HG02970 (cell line): ENCODE measurements around the gene ARL8B.

ENCODE experiments used
- ATAC-seq: cut with Tn5 transposase; IDR thresholded peaks from one replicate; pipeline ENCODE4 v1.9.1; 2021; ENCODE audit warnings: mild to moderate bottlenecking, moderate library complexity, moderate number of reproducible peaks; ENCODE audit not compliant: unreplicated experiment, low FRiP score

The ARL8B gene

GRCh38 chr3:5201536-5201935, 79.4 kb downstream of the ARL8B start:
- no peak for ATAC-seq

- no peak for ATAC-seq
Observed at GRCh38 chr3:5202222-5202621, 80.1 kb downstream of the ARL8B start.

GRCh38 chr3:5205165-5205941, 83.3 kb downstream of the ARL8B start:
- ATAC-seq: peak; percentile 97

- ATAC-seq: no peak
Observed at GRCh38 chr3:5210926-5211325, 88.8 kb downstream of the ARL8B start.

- no peak for ATAC-seq
Observed at GRCh38 chr3:5212628-5213573, 90.8 kb downstream of the ARL8B start.

GRCh38 chr3:5213574-5213966, 91.5 kb downstream of the ARL8B start:
- no peak for ATAC-seq

- no peak for ATAC-seq
Observed at GRCh38 chr3:5214352-5214751, 92.3 kb downstream of the ARL8B start.

GRCh38 chr3:5217824-5218595, 95.9 kb downstream of the ARL8B start:
- no peak for ATAC-seq

GRCh38 chr3:5218815-5219214, 96.7 kb downstream of the ARL8B start:
- no peak for ATAC-seq

GRCh38 chr3:5219216-5219615, 97.1 kb downstream of the ARL8B start:
- ATAC-seq: no peak

GRCh38 chr3:5220193-5220592, 98.1 kb downstream of the ARL8B start:
- no peak for ATAC-seq

- no peak for ATAC-seq
Observed at GRCh38 chr3:5220667-5221431, 98.8 kb downstream of the ARL8B start.

- no peak for ATAC-seq
Observed at GRCh38 chr3:5221701-5222100, 99.6 kb downstream of the ARL8B start.

GRCh38 chr3:5222283-5223005, 100.4 kb downstream of the ARL8B start:
- no peak for ATAC-seq

GRCh38 chr3:5226783-5227182, 104.7 kb downstream of the ARL8B start:
- no peak for ATAC-seq

GRCh38 chr3:5227812-5228211, 105.7 kb downstream of the ARL8B start:
- no peak for ATAC-seq

- ATAC-seq: no peak
Observed at GRCh38 chr3:5229414-5229813, 107.3 kb downstream of the ARL8B start.
